Skeletal muscle satellite cell (primary cell): ENCODE data around the gene ENO2.

ENCODE experiments used
- H3K27me3 ChIP-seq: 2 replicates; pipeline ENCODE4 v1.7.0; 2013; ENCODE audit warnings: low read length; ENCODE audit not compliant: control insufficient read depth, insufficient read depth
- H3K36me3 ChIP-seq: 2 replicates; pipeline ENCODE4 v1.7.0; 2013; ENCODE audit warnings: mild to moderate bottlenecking, control low read depth, low read length; ENCODE audit not compliant: insufficient read depth
- H3K4me1 ChIP-seq: 2 replicates; pipeline ENCODE4 v1.7.0; 2013; ENCODE audit warnings: low read length; ENCODE audit not compliant: control insufficient read depth, insufficient read depth
- H3K4me2 ChIP-seq: 2 replicates; pipeline ENCODE4 v1.7.0; 2013; ENCODE audit warnings: mild to moderate bottlenecking, low read length
- H3K4me3 ChIP-seq: 2 replicates; pipeline ENCODE4 v1.7.0; 2013; ENCODE audit warnings: low read length
- H3K9ac ChIP-seq: 2 replicates; pipeline ENCODE4 v1.7.0; 2013; ENCODE audit warnings: mild to moderate bottlenecking, low read depth, low read length, moderate library complexity
- H3K9me3 ChIP-seq: replicated peaks from 2 replicates; pipeline ENCODE4 v1.7.0; 2013; ENCODE audit warnings: mild to moderate bottlenecking, control low read depth, low read length

The ENO2 gene

DNA sequence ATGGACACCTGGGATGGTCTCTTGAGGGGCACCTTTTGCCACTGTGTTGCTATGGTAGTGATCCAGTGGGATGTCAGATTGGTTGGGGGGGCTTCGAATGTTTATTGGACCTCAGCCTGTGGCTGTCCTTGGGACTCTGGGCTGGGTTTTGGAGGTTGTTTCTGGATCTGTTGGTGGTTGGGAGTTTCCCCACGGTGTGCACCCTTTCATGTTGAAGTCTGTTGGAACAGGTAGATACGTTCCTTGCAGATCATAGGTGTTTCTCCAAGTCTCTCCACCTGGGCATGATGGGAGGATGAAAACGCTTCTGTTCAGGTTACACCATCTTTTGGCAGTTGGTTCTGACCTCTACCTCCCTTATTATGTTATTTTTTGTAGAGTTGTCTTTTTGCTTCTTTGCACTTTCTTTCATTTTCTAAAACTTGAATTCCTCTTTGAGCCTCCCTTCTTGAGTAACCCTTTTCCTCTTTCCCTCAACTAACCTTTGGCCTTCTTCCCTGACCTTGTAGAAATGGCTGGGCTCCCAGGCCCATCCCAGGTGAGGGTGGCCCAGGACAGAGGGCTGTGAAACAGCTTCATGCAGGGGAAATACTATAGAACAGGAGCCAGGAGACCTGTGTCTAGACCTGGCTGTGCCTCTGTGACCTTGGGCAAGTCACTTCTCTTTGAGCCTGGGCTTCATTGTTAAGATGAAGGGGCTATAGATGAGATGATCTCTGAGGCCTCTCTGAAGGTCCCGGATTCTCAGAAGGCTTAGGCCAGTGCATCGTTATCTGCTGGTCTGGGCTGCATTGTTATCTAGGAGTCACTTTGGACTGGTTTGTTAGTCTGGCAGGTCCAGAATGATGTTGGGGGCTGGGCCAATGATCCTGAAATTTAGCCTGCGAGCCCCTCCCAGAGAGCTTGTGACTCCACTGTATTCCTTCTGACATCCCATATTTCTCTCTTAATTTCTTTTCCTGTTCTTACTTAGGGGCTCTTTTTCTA is 15.4 kb downstream of the ENO2 start:
- Histone ChIP-seq H3K4me2 (peak overlapping the region; percentile 92), H3K9ac (peak overlapping the region; percentile 93), H3K27me3 (no peaks in the 10 kb centered on the region), H3K4me3 (peak overlapping the region; percentile 94), H3K9me3 (no peaks in the 10 kb centered on the region), H3K36me3 (peaks cover 22% of the 10 kb centered on the region), H3K4me1 (peaks cover 56% of the 10 kb centered on the region)

DNA sequence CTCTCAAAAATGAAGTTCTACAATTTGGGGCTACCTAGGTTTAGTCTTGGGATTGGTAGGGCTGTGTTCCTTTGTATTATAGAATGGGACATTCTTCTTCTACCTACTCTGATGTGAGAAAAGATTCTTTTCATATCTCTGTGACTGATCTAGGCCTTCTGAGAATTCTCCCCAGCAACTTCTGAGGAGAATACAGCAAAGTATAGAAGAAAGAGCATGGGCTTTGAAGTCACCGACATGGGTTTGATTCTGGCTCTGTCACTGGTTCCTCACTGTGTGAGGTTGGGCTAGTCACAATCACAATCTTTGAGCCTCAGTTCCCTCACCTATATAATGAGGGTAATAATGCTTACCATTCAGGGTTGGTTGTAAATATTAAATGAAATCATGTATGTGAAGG is 18.4 kb downstream of the ENO2 start:
- peaks cover 44% of the 10 kb centered on the region for H3K36me3 ChIP-seq
- H3K4me2 ChIP-seq = no peak overlapping the region
- H3K4me3 ChIP-seq = no peak overlapping the region
- H3K9me3 ChIP-seq = no peaks in the 10 kb centered on the region
- peaks cover 53% of the 10 kb centered on the region for H3K4me1 ChIP-seq
- H3K9ac ChIP-seq = no peak overlapping the region
- no peaks in the 10 kb centered on the region for H3K27me3 ChIP-seq

DNA sequence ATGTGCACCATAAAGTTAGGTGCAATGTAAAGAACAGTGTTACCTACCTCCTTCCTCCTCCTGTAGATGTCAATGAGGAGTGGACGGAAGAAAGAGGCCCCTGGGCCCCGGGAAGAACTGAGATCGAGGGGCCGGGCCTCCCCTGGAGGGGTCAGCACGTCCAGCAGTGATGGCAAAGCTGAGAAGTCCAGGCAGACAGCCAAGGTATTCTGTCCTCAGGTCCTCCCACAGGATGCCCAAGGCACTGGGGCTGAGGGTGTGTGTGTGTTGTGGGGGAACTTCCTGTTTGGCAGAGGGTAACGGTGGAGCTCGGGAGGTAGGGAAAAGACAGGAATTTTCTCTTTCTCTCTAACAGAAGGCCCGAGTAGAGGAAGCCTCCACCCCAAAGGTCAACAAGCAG is 19.7 kb downstream of the ENO2 start:
- H3K27me3 ChIP-seq = no peaks in the 10 kb centered on the region
- H3K4me1 ChIP-seq = peaks cover 59% of the 10 kb centered on the region
- H3K4me3 ChIP-seq = no peak overlapping the region
- H3K9ac ChIP-seq = peak overlapping the region; percentile 44
- no peaks in the 10 kb centered on the region for H3K9me3 ChIP-seq
- H3K4me2 ChIP-seq = no peak overlapping the region
- peaks cover 54% of the 10 kb centered on the region for H3K36me3 ChIP-seq

GRCh38 chr12:6935371-6936193 is 21.2 kb downstream of the ENO2 start:
- H3K9ac ChIP-seq = peak overlapping the region; percentile 25
- H3K36me3 ChIP-seq = peaks cover 64% of the 10 kb centered on the region
- H3K4me1 ChIP-seq = peaks cover 46% of the 10 kb centered on the region
- no peak overlapping the region for H3K4me3 ChIP-seq
- H3K4me2 ChIP-seq = no peak overlapping the region
- no peaks in the 10 kb centered on the region for H3K27me3 ChIP-seq
- H3K9me3 ChIP-seq = no peaks in the 10 kb centered on the region

- Histone ChIP-seq H3K36me3 (peaks cover 70% of the 10 kb centered on the region), H3K9me3 (no peaks in the 10 kb centered on the region), H3K4me3 (no peak overlapping the region), H3K27me3 (no peaks in the 10 kb centered on the region), H3K9ac (no peak overlapping the region), H3K4me2 (no peak overlapping the region), H3K4me1 (peaks cover 41% of the 10 kb centered on the region)
Observed at GRCh38 chr12:6936194-6936635, 21.8 kb downstream of the ENO2 start.

- Histone ChIP-seq H3K4me3 (peak overlapping the region; percentile 75), H3K4me1 (peaks cover 41% of the 10 kb centered on the region), H3K27me3 (no peaks in the 10 kb centered on the region), H3K4me2 (peak overlapping the region; percentile 95), H3K9me3 (no peaks in the 10 kb centered on the region), H3K9ac (peak overlapping the region; percentile 88), H3K36me3 (peaks cover 76% of the 10 kb centered on the region)
Observed at GRCh38 chr12:6936636-6937480, 22.5 kb downstream of the ENO2 start.

DNA sequence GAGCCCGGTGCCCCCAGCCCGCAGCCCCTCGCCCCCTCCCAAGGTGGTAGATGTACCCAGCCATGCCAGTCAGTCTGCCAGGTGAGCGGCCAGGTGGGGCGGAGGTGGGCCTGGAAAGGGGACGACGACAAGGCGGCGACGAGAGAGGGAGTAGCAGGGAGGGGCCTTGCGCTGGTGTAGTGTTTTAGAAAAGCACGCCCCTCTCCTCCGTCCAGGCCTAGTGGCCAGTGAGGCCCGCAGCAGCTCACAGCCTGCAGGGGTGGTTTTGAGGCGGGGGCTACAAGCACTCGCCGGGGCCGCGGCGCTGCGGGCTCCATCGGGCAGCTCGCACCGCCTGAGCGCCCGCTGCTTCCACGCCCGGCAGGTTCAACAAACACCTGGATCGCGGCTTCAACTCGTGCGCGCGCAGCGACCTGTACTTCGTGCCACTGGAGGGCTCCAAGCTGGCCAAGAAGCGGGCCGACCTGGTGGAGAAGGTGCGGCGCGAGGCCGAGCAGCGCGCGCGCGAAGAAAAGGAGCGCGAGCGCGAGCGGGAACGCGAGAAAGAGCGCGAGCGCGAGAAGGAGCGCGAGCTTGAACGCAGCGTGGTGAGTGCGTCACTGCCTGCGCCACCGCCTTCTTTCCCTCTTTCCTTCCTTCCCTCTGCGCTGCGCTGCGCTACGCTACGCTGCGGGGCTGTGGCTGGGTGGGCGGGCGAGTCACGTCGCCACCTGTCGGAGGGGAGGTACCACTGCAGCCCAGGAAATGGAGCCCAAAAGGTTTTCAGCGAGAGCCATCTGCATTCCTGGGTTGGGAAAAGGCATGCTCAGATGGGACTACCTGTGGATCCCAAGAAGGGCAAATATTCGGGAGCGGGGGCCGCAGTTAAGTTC is 23.3 kb downstream of the ENO2 start:
- H3K4me2 ChIP-seq = peak overlapping the region; percentile 95
- H3K27me3 ChIP-seq = no peaks in the 10 kb centered on the region
- H3K4me1 ChIP-seq = peaks cover 46% of the 10 kb centered on the region
- H3K4me3 ChIP-seq = peak overlapping the region; percentile 75
- peaks cover 75% of the 10 kb centered on the region for H3K36me3 ChIP-seq
- H3K9me3 ChIP-seq = no peaks in the 10 kb centered on the region
- peak overlapping the region; percentile 88 for H3K9ac ChIP-seq

GRCh38 chr12:6938353-6939190 is 24.2 kb downstream of the ENO2 start:
- peak overlapping the region; percentile 95 for H3K4me2 ChIP-seq
- peak overlapping the region; percentile 88 for H3K9ac ChIP-seq
- no peaks in the 10 kb centered on the region for H3K9me3 ChIP-seq
- peaks cover 49% of the 10 kb centered on the region for H3K4me1 ChIP-seq
- H3K4me3 ChIP-seq = peak overlapping the region; percentile 34
- H3K36me3 ChIP-seq = peaks cover 66% of the 10 kb centered on the region
- H3K27me3 ChIP-seq = no peaks in the 10 kb centered on the region

DNA sequence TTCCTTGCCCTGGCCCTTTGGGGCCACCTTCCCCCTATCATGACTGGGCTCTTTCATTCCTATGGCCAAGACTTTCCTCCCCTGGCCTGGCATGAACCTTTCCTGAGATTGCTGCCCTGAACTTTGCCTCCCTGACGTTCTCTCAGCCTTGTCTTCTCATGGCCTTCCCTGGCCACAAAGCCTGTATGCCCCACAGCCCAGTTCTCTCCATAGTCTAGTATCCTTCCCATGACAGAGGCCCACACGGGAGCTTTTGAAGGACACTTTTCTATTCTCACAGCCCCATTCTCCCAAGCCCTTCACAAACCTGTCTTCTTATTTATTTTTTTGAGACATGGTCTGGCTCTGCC is 24.8 kb downstream of the ENO2 start:
- Histone ChIP-seq H3K9me3 (no peaks in the 10 kb centered on the region), H3K27me3 (no peaks in the 10 kb centered on the region), H3K4me2 (no peak overlapping the region), H3K4me3 (no peak overlapping the region), H3K9ac (no peak overlapping the region), H3K36me3 (peaks cover 60% of the 10 kb centered on the region), H3K4me1 (peaks cover 43% of the 10 kb centered on the region)

DNA sequence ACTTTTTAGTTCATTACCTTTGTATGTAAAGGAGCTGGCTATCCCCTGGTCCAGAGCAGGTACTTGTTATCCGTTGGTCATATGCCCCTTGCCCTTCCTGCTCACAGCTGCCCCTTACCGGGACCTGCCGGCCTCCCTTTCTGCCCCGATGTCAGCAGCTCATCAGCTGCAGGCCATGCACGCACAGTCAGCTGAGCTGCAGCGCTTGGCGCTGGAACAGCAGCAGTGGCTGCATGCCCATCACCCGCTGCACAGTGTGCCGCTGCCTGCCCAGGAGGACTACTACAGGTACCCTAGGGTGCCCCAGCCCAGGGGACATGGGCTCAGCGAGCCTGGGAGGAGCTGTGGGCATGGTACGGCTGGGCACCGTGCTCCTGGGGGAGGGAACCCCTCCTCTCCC is 26.9 kb downstream of the ENO2 start:
- H3K4me1 ChIP-seq = peaks cover 34% of the 10 kb centered on the region

More for the DNA sequence above, 26.9 kb downstream of the ENO2 start:
- Histone ChIP-seq H3K4me2 (no peak overlapping the region), H3K9ac (no peak overlapping the region), H3K4me3 (no peak overlapping the region), H3K36me3 (peaks cover 44% of the 10 kb centered on the region), H3K9me3 (no peaks in the 10 kb centered on the region), H3K27me3 (no peaks in the 10 kb centered on the region)
